Activated T-cell treated with anti-CD3 and anti-CD28 coated beads, Interleukin-2, amount 50 U/mL, for 4 hours (primary cell): ENCODE measurements around the gene SETSIP. TPM values are rescaled to one million over a fixed set of nuclear protein-coding genes. Genes with fewer than 3 reads are reported as not detected.

Experiments used
- ATAC-seq, 2 donors: fragments of 200-7000 bp; cut with Tn5 transposase; one replicate each; pipeline ENCODE4 v1.10.0; 2021
- DNase-seq: peaks from one replicate; pipeline ENCODE4 v3.0.0-alpha.2; 2020
- H3K27me3 Mint-ChIP-seq: one replicate; pipeline ENCODE4 v1.8.0; 2021; ENCODE audit warnings: low read depth, mixed read lengths
- H3K36me3 Mint-ChIP-seq: one replicate; pipeline ENCODE4 v1.8.0; 2022; ENCODE audit warnings: mixed read lengths; ENCODE audit not compliant: insufficient read depth
- H3K4me1 Mint-ChIP-seq: one replicate; pipeline ENCODE4 v1.8.0; 2021; ENCODE audit warnings: low read depth, mixed read lengths
- H3K4me3 Mint-ChIP-seq: one replicate; pipeline ENCODE4 v1.8.0; 2021; ENCODE audit warnings: mild to moderate bottlenecking, moderate library complexity, mixed read lengths
- H3K9me3 Mint-ChIP-seq: one replicate; pipeline ENCODE4 v1.8.0; 2021; ENCODE audit warnings: mixed read lengths
- total RNA-seq, 3 donors: library from RNA; stranded (reverse); gene quantifications; one replicate each; pipeline ENCODE4 v1.2.1, GENCODE V29; 2021

SETSIP gene
- not detected for total RNA-seq

- H3K9me3 Mint-ChIP-seq, result no peaks in the 10 kb centered on the region
- no peaks in the 10 kb centered on the region for H3K36me3 Mint-ChIP-seq
- DNase-seq (no peak), ATAC-seq (no peak)
- H3K27me3 Mint-ChIP-seq, result no peaks in the 10 kb centered on the region
- no peak within 1 kb of the TSS for H3K4me3 Mint-ChIP-seq
- H3K4me1 Mint-ChIP-seq, result peaks cover 6% of the 10 kb centered on the region
Measured at GRCh38 chr1:92075311-92075710, at the start of gene SETSIP. TSS of gene SETSIP (minus strand) at chr1:92075411. CDS start at chr1:92075411, 0 bp downstream.

GRCh38 chr1:92123868-92124267 is 48.7 kb upstream of the SETSIP start:
- Mint-ChIP-seq H3K4me1 (peaks cover 11% of the 10 kb centered on the region), H3K36me3 (peaks cover 9% of the 10 kb centered on the region), H3K27me3 (no peaks in the 10 kb centered on the region), H3K9me3 (no peaks in the 10 kb centered on the region), H3K4me3 (peak overlapping the region; percentile 24)
- DNase-seq (no peak), ATAC-seq (peak; percentile 71 to 74)

GRCh38 chr1:92118826-92119225 is 43.6 kb upstream of the SETSIP start:
- DNase-seq (no peak), ATAC-seq (no peak)
- Mint-ChIP-seq H3K27me3 (no peaks in the 10 kb centered on the region), H3K9me3 (no peaks in the 10 kb centered on the region), H3K36me3 (peaks cover 2% of the 10 kb centered on the region), H3K4me3 (no peak overlapping the region), H3K4me1 (peaks cover 10% of the 10 kb centered on the region)

- no peak for ATAC-seq
Measured at GRCh38 chr1:92117526-92117925, 42.3 kb upstream of the SETSIP start.

GRCh38 chr1:92108631-92109030 is 33.4 kb upstream of the SETSIP start:
- Mint-ChIP-seq H3K9me3 (no peaks in the 10 kb centered on the region), H3K36me3 (peaks cover 13% of the 10 kb centered on the region), H3K4me1 (no peaks in the 10 kb centered on the region), H3K4me3 (no peak overlapping the region), H3K27me3 (no peaks in the 10 kb centered on the region)
- ATAC-seq, result no peak
- no peak for DNase-seq

More at GRCh38 chr1:92117526-92117925, 42.3 kb upstream of the SETSIP start:
- Mint-ChIP-seq H3K36me3 (peaks cover 2% of the 10 kb centered on the region), H3K4me3 (no peak overlapping the region), H3K4me1 (peaks cover 6% of the 10 kb centered on the region), H3K27me3 (no peaks in the 10 kb centered on the region), H3K9me3 (no peaks in the 10 kb centered on the region)
- DNase-seq, result no peak

- H3K36me3 Mint-ChIP-seq, result peaks cover 22% of the 10 kb centered on the region
- no peaks in the 10 kb centered on the region for H3K27me3 Mint-ChIP-seq
- no peak overlapping the region for H3K4me3 Mint-ChIP-seq
- no peaks in the 10 kb centered on the region for H3K4me1 Mint-ChIP-seq
- DNase-seq (no peak), ATAC-seq (no peak)
- H3K9me3 Mint-ChIP-seq, result no peaks in the 10 kb centered on the region
Measured at GRCh38 chr1:92105546-92106081, 30.4 kb upstream of the SETSIP start.

GRCh38 chr1:92096317-92096716 is 21.1 kb upstream of the SETSIP start:
- H3K4me1 Mint-ChIP-seq, result no peaks in the 10 kb centered on the region
- H3K9me3 Mint-ChIP-seq, result no peaks in the 10 kb centered on the region
- H3K27me3 Mint-ChIP-seq, result no peaks in the 10 kb centered on the region
- H3K36me3 Mint-ChIP-seq, result peaks cover 19% of the 10 kb centered on the region
- DNase-seq (no peak), ATAC-seq (peak in 1 of 2 donors; percentile 50)
- no peak overlapping the region for H3K4me3 Mint-ChIP-seq

- no peaks in the 10 kb centered on the region for H3K27me3 Mint-ChIP-seq
- H3K4me3 Mint-ChIP-seq, result no peak overlapping the region
- H3K36me3 Mint-ChIP-seq, result peaks cover 23% of the 10 kb centered on the region
- no peaks in the 10 kb centered on the region for H3K4me1 Mint-ChIP-seq
- no peaks in the 10 kb centered on the region for H3K9me3 Mint-ChIP-seq
- ATAC-seq (no peak), DNase-seq (no peak)
Measured at GRCh38 chr1:92095874-92096273, 20.7 kb upstream of the SETSIP start.

GRCh38 chr1:92094595-92094994 is 19.4 kb upstream of the SETSIP start:
- Mint-ChIP-seq H3K4me3 (no peak overlapping the region), H3K27me3 (no peaks in the 10 kb centered on the region), H3K9me3 (no peaks in the 10 kb centered on the region), H3K36me3 (peaks cover 23% of the 10 kb centered on the region), H3K4me1 (no peaks in the 10 kb centered on the region)
- DNase-seq (no peak), ATAC-seq (no peak)

- peaks cover 23% of the 10 kb centered on the region for H3K36me3 Mint-ChIP-seq
- H3K4me3 Mint-ChIP-seq, result no peak overlapping the region
- DNase-seq (no peak), ATAC-seq (no peak)
- H3K4me1 Mint-ChIP-seq, result no peaks in the 10 kb centered on the region
- H3K27me3 Mint-ChIP-seq, result no peaks in the 10 kb centered on the region
- no peaks in the 10 kb centered on the region for H3K9me3 Mint-ChIP-seq
Measured at GRCh38 chr1:92094090-92094489, 18.9 kb upstream of the SETSIP start.

GRCh38 chr1:92091625-92092024 is 16.4 kb upstream of the SETSIP start:
- DNase-seq, result no peak
- ATAC-seq, result no peak

GRCh38 chr1:92087542-92087941 is 12.3 kb upstream of the SETSIP start:
- ATAC-seq, result no peak
- Mint-ChIP-seq H3K27me3 (no peaks in the 10 kb centered on the region), H3K36me3 (peaks cover 12% of the 10 kb centered on the region)

More at GRCh38 chr1:92091625-92092024, 16.4 kb upstream of the SETSIP start:
- H3K4me3 Mint-ChIP-seq, result no peak overlapping the region
- H3K36me3 Mint-ChIP-seq, result peaks cover 12% of the 10 kb centered on the region
- H3K9me3 Mint-ChIP-seq, result no peaks in the 10 kb centered on the region
- no peaks in the 10 kb centered on the region for H3K27me3 Mint-ChIP-seq
- no peaks in the 10 kb centered on the region for H3K4me1 Mint-ChIP-seq

GRCh38 chr1:92085727-92086126 is 10.5 kb upstream of the SETSIP start:
- H3K27me3 Mint-ChIP-seq, result no peaks in the 10 kb centered on the region
- peaks cover 7% of the 10 kb centered on the region for H3K36me3 Mint-ChIP-seq
- ATAC-seq (no peak), DNase-seq (no peak)
- peaks cover 7% of the 10 kb centered on the region for H3K9me3 Mint-ChIP-seq
- no peak overlapping the region for H3K4me3 Mint-ChIP-seq
- peaks cover 8% of the 10 kb centered on the region for H3K4me1 Mint-ChIP-seq

More at GRCh38 chr1:92087542-92087941, 12.3 kb upstream of the SETSIP start:
- Mint-ChIP-seq H3K4me3 (no peak overlapping the region), H3K4me1 (peaks cover under 1% of the 10 kb centered on the region), H3K9me3 (peaks cover 7% of the 10 kb centered on the region)
- DNase-seq, result no peak

GRCh38 chr1:92084651-92085050 is 9.4 kb upstream of the SETSIP start:
- Mint-ChIP-seq H3K36me3 (peaks cover 7% of the 10 kb centered on the region), H3K4me1 (peaks cover 14% of the 10 kb centered on the region), H3K9me3 (peaks cover 7% of the 10 kb centered on the region), H3K4me3 (no peak overlapping the region), H3K27me3 (no peaks in the 10 kb centered on the region)
- no peak for DNase-seq
- no peak for ATAC-seq

GRCh38 chr1:92081031-92081430 is 5.8 kb upstream of the SETSIP start:
- no peaks in the 10 kb centered on the region for H3K27me3 Mint-ChIP-seq
- H3K4me1 Mint-ChIP-seq, result peaks cover 14% of the 10 kb centered on the region
- H3K9me3 Mint-ChIP-seq, result peaks cover 7% of the 10 kb centered on the region
- peak overlapping the region; percentile 91 for H3K4me3 Mint-ChIP-seq
- no peak for ATAC-seq
- peaks cover 7% of the 10 kb centered on the region for H3K36me3 Mint-ChIP-seq
- no peak for DNase-seq
